Smooth muscle cell (in vitro differentiated cells): ENCODE measurements around the gene SUDS3. TPM values are rescaled to one million over a fixed set of nuclear protein-coding genes. Genes with fewer than 3 reads are reported as not detected.

Experiments used
- DNase-seq: peaks from one replicate; lab custom pipeline; 2025; ENCODE audit not compliant: unreplicated experiment; lab: John Stamatoyannopoulos, UW
- H2AFZ ChIP-seq: fragments of 200-600 bp; sonication (generic); 2 replicates; pipeline ENCODE4 v1.6.0; 2016; ENCODE audit warnings: antibody characterized with exemption, low read depth, mild to moderate bottlenecking
- H3F3A ChIP-seq: fragments of 200-600 bp; sonication (generic); 2 replicates; pipeline ENCODE4 v1.6.0; 2017; ENCODE audit warnings: antibody characterized with exemption, low read depth
- H3K27ac ChIP-seq: fragments of 200-600 bp; sonication (generic); 2 replicates; pipeline ENCODE4 v1.5.1; 2016; ENCODE audit warnings: low read depth, mild to moderate bottlenecking
- H3K27me3 ChIP-seq: fragments of 200-600 bp; sonication (generic); 2 replicates; pipeline ENCODE4 v1.6.1; 2016; ENCODE audit warnings: low read depth, mild to moderate bottlenecking
- H3K36me3 ChIP-seq: fragments of 200-600 bp; sonication (generic); 2 replicates; pipeline ENCODE4 v1.5.1; 2016; ENCODE audit warnings: low read depth
- H3K4me1 ChIP-seq: fragments of 200-600 bp; sonication (generic); 2 replicates; pipeline ENCODE4 v1.5.1; 2016; ENCODE audit warnings: low read depth
- H3K4me2 ChIP-seq: fragments of 200-600 bp; sonication (generic); 2 replicates; pipeline ENCODE4 v1.6.0; 2016; ENCODE audit warnings: mild to moderate bottlenecking
- H3K4me3 ChIP-seq: fragments of 200-600 bp; sonication (generic); 2 replicates; pipeline ENCODE4 v1.5.1; 2016; ENCODE audit warnings: mild to moderate bottlenecking
- H3K79me2 ChIP-seq: fragments of 200-600 bp; sonication (generic); 2 replicates; pipeline ENCODE4 v1.6.0; 2016; ENCODE audit warnings: low read depth, mild to moderate bottlenecking
- H3K9ac ChIP-seq: fragments of 200-600 bp; sonication (generic); 2 replicates; pipeline ENCODE4 v1.6.0; 2016; ENCODE audit warnings: low read depth
- H3K9me3 ChIP-seq: fragments of 200-600 bp; sonication (generic); replicated peaks from 2 replicates; pipeline ENCODE4 v1.5.1; 2016; ENCODE audit warnings: low read depth
- H4K20me1 ChIP-seq: fragments of 200-600 bp; sonication (generic); 2 replicates; pipeline ENCODE4 v1.6.0; 2016; ENCODE audit warnings: low read depth
- WGBS: methylation state at CpG from one replicate; pipeline ENCODE4 v1.1.7; 2016; ENCODE audit warnings: low lambda C conversion rate; 5-methylcytosine and 5-hydroxymethylcytosine counted together
- polyA plus RNA-seq: library from polyadenylated mRNA; unstranded; fragments of >200 nt; fragmentation: Nextera tagmentation; extraction: Ambion mirVana; gene quantifications from 2 replicates; pipeline ENCODE4 v1.2.1, GENCODE V29; 2016
- total RNA-seq: library from RNA; depleted of rRNA; stranded (reverse); fragments of >200 nt; gene quantifications from 2 replicates; pipeline ENCODE4 v1.2.3, GENCODE V29; 2014
- TF ChIP-seq, protein P1 (sequence below): fragments of 200-600 bp; sonication (generic); IDR thresholded peaks from 2 replicates; pipeline ENCODE4 v1.5.1; 2017; ENCODE audit warnings: borderline replicate concordance, mild to moderate bottlenecking, antibody characterized with exemption; ENCODE audit not compliant: insufficient read depth, poor library complexity, severe bottlenecking

The SUDS3 gene
- total and polyA plus RNA-seq, 2 experiments from 2014 or later, result 11.4 to 58.2 TPM

GRCh38 chr12:118371321-118372282 is 4.8 kb upstream of the SUDS3 start:
- TF ChIP-seq, protein P1, sequence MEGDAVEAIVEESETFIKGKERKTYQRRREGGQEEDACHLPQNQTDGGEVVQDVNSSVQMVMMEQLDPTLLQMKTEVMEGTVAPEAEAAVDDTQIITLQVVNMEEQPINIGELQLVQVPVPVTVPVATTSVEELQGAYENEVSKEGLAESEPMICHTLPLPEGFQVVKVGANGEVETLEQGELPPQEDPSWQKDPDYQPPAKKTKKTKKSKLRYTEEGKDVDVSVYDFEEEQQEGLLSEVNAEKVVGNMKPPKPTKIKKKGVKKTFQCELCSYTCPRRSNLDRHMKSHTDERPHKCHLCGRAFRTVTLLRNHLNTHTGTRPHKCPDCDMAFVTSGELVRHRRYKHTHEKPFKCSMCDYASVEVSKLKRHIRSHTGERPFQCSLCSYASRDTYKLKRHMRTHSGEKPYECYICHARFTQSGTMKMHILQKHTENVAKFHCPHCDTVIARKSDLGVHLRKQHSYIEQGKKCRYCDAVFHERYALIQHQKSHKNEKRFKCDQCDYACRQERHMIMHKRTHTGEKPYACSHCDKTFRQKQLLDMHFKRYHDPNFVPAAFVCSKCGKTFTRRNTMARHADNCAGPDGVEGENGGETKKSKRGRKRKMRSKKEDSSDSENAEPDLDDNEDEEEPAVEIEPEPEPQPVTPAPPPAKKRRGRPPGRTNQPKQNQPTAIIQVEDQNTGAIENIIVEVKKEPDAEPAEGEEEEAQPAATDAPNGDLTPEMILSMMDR, result no peak
- Histone ChIP-seq H4K20me1 (no peaks in the 10 kb centered on the region), H3K4me1 (peaks cover 4% of the 10 kb centered on the region), H3K27me3 (peaks cover 25% of the 10 kb centered on the region), H2AFZ (peak overlapping the region; percentile 94), H3K36me3 (no peaks in the 10 kb centered on the region), H3K79me2 (peaks cover 4% of the 10 kb centered on the region), H3F3A (no peaks in the 10 kb centered on the region), H3K27ac (no peak overlapping the region), H3K9me3 (no peaks in the 10 kb centered on the region), H3K4me2 (peak overlapping the region; percentile 93), H3K4me3 (peak overlapping the region; percentile 87), H3K9ac (peak overlapping the region; percentile 47)
- no peak for DNase-seq
- WGBS, result 0% methylated on average over 25 of the region's 60 CpGs

- Histone ChIP-seq H4K20me1 (peaks cover 7% of the 10 kb centered on the region), H3F3A (peaks cover 3% of the 10 kb centered on the region), H3K9ac (peak within 1 kb of the TSS; percentile 53), H3K9me3 (no peaks in the 10 kb centered on the region), H3K4me1 (peaks cover 11% of the 10 kb centered on the region), H2AFZ (peak within 1 kb of the TSS; percentile 94), H3K36me3 (no peaks in the 10 kb centered on the region), H3K27me3 (peaks cover 25% of the 10 kb centered on the region), H3K27ac (no peak within 1 kb of the TSS), H3K4me3 (peak within 1 kb of the TSS; percentile 87), H3K4me2 (peak within 1 kb of the TSS; percentile 93), H3K79me2 (peaks cover 13% of the 10 kb centered on the region)
- 1% methylated on average over 50 of the region's 75 CpGs for WGBS
- TF ChIP-seq, protein P1, result no peak
- peak; percentile 89 for DNase-seq
Measured at GRCh38 chr12:118372541-118373495, 3.5 kb upstream of the SUDS3 start, which contains the start of gene TAOK3. TSS of gene TAOK3 (minus strand) at chr12:118372907. CDS start at chr12:118255567, 117,340 bp downstream.

GRCh38 chr12:118373616-118374015 is 2.7 kb upstream of the SUDS3 start:
- TF ChIP-seq, protein P1, result no peak
- peaks cover 25% of the 10 kb centered on the region for H3K27me3 ChIP-seq
- H3K36me3 ChIP-seq, result no peaks in the 10 kb centered on the region
- H3F3A ChIP-seq, result peaks cover 3% of the 10 kb centered on the region
- peaks cover 20% of the 10 kb centered on the region for H3K79me2 ChIP-seq
- no peak overlapping the region for H3K27ac ChIP-seq
- H3K4me2 ChIP-seq, result peak overlapping the region; percentile 85
- no peak overlapping the region for H2AFZ ChIP-seq
- 74% methylated on average over 5 of the region's 5 CpGs for WGBS
- peak overlapping the region; percentile 87 for H3K4me3 ChIP-seq
- DNase-seq, result no peak
- peaks cover 11% of the 10 kb centered on the region for H3K4me1 ChIP-seq
- H4K20me1 ChIP-seq, result peaks cover 14% of the 10 kb centered on the region
- H3K9me3 ChIP-seq, result no peaks in the 10 kb centered on the region
- H3K9ac ChIP-seq, result no peak overlapping the region
